HG03354 (cell line): ENCODE data around the gene TMA16.
"Not testable (repeated sequence)": the region's sequence is repeated elsewhere in the genome, so short reads cannot be mapped to it uniquely, and the experiment has no call there.

ENCODE experiments used
- ATAC-seq: cut with Tn5 transposase; IDR thresholded peaks from one replicate; pipeline ENCODE4 v1.9.1; 2021; ENCODE audit warnings: mild to moderate bottlenecking; ENCODE audit not compliant: unreplicated experiment, poor library complexity, severe bottlenecking

The TMA16 gene

DNA sequence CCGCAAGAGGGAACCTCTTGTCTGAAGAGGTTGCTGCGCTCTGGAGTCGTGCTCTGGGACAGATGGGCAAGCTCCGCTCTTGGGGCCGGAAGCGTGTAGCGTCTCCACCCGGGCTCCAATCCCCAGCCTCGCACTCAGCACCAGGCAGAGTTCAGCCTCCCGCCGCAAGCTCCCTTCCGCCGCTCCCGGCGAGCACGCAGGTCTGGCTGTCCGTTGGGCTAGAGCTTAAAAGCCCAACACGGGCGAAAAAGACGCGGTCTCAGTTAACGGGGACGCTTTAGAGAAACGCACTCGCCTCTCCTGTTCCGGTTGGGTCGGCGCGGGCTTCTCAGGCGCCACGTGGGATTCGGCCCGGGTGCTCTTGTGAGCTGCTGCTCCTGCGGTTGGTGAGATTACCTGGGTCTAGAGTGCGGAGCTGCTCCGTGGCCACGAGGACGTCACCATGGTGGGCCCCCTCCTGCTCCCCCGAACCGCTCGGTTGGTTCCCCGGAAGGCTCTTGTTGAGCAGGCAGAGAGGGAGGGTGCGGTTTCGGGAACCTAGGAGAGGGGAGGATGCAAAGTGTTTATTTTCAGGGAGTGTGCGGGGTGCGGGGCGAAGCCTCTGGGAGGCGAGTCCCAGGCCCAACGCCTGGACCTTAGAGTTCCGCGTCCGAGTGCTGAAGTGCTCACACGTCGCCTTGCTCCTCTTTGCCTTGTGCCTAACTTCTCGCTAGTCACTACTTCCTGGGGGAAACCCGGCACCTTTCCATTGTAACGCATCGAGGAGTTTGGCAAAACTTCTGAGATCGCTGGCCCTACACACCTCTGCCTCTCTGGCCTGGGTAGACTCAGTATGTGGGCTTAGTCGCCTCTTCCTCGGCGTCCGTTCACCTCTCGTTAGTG lies at the start of gene TMA16:
TMA16 (plus strand) TSS at position 331 of the 882 bp plus-strand sequence; CDS start at position 443, 112 bp downstream.
- peak; percentile 87 for ATAC-seq

DNA sequence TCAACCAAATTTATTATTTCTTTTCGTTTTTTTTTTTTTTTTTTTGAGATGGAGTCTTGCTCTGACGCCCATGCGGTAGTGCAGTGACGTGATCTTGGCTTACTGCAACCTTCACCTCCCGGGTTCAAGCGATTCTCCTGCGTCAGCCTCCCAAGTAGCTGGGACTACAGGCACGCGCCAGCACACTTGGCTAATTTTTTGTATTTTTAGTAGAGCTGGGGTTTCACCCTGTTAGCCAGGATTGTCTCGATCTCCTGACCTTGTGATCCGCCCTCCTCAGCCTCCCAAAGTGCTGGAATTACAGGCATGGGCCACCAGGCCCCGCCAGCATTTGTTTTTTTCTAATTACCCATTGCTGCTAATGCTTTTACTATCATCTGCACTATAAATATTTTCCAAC lies 47.5 kb upstream of the TMA16 start:
- ATAC-seq: not testable (repeated sequence)

GRCh38 chr4:163447481-163447880 lies 47.0 kb upstream of the TMA16 start:
- ATAC-seq: no peak

DNA sequence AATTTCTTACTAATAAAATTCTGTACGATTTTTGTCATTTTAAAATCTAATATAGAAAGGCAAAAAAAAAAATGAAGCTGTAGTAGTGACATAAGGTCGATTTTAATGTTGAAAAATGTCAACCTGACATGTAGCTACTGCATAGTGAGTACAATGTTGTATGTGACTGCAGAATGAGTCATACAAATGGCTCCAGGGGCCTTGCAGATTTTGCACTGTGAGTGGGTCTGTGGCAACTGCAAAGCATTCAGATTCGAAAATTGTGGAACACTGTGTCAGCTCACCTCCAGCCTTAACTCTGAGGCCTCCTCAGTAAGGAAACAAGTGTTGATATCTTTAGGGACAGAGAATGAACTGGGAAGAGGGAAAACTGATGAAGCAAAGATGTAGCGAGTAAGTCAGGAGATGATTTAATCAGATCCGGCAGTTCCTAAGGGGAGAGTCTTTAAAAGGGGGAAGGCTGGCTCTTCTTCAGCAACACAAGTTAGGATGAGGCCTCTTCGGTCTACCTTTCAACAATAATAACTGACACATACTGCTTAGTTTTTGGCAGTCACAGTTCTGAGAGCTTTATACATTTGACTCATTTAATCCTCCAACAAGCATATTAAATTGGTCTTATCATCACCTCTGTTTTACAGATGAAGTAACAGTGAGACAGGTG lies 45.8 kb upstream of the TMA16 start:
- ATAC-seq: no peak

DNA sequence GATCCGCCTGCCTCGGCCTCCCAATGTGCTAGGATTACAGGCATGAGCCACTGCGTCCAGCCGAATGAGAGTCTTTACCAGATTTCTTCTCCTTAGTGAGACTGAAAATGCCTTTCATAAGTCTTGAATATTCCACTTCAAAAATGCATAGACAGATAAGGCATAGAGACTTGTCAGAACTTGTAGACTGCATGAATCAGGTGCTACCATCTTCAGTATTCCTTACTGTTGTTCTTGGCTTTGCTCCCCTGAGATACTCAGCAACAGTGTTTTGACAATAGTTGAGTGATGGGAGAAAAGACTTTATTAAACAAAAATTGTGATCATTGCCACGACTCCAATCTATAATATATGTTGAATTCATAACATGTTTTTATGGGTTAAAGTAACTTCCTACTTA lies 31.9 kb upstream of the TMA16 start:
- no peak for ATAC-seq

- ATAC-seq: no peak
These were observed 27.3 kb upstream of the TMA16 start for GRCh38 chr4:163467082-163467770.

- no peak for ATAC-seq
These were observed 24.1 kb upstream of the TMA16 start for GRCh38 chr4:163470391-163470790.

DNA sequence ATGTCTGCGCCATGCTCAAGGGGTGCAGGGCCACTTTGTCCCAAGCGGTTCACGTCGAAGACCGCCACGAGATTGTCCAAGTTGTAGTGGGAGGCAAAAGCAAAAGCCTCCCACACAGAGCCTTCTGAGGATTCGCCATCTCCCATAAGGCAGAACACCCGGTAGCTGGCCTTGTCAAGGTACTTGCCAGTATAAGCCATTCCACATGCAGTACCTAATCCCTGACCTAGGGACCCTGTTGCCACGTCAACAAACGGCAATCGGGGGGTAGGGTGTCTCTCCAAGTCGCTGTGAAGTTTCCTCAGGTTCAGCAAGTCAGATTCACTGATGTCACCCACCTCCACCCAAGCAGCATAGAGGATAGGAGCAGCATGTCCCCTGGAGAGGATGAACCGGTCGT lies 21.4 kb upstream of the TMA16 start:
- ATAC-seq: no peak

- no peak for ATAC-seq
These were observed 20.9 kb upstream of the TMA16 start, which contains the start of gene TKTL2 for GRCh38 chr4:163473576-163473975. TSS of gene TKTL2 (minus strand) at chr4:163473754. CDS start at chr4:163473734, 20 bp downstream.

- ATAC-seq: no peak
These were observed 20.5 kb upstream of the TMA16 start for GRCh38 chr4:163474027-163474426.

GRCh38 chr4:163476761-163477438 lies 17.6 kb upstream of the TMA16 start:
- ATAC-seq: no peak

DNA sequence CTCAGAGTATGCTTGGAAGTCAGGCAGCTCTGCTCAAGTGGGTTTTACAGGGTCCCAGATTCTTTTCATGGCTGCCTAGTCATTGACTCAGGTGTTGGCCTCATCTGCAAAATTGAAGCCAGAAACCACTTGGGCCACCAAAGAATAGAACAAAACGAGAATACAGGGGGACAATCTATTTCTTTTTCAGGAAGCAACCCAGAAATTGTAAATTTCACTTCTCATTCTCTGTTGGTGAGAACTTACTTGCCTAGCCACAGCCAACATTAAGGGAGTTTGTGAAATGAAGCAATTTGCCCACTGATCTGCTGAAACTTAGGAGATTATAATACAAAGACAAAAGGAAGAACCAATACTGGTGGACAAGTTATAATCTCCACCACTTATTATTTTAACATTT lies 12.3 kb upstream of the TMA16 start:
- ATAC-seq: no peak

- ATAC-seq: peak; percentile 61
These were observed 9.6 kb upstream of the TMA16 start for GRCh38 chr4:163484906-163485305.

GRCh38 chr4:163485589-163485988 lies 8.9 kb upstream of the TMA16 start:
- ATAC-seq: no peak

DNA sequence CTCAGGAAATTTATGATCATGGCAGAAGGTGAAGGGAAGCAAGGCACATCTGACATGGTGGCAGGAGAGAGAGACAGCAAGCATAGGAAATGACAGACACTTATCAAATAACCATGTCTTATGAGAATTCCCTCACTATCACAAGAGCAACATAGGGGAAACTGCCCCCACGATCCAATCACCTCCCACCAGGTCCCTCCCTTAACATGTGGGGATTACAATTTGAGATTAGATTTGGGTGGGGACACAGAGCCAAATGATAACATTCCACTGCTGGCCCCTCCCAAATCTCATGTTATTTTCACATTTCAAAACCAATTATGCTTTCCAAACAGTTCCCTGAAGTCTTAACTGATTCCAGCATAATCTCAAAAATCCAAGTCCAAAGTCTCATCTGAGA lies 8.2 kb upstream of the TMA16 start:
- ATAC-seq: no peak

- no peak for ATAC-seq
These were observed 4.6 kb upstream of the TMA16 start for GRCh38 chr4:163489929-163490328.

- ATAC-seq: no peak
These were observed 1.5 kb upstream of the TMA16 start for GRCh38 chr4:163492951-163493504.

- ATAC-seq: peak; percentile 23
These were observed 689 bp upstream of the TMA16 start for GRCh38 chr4:163493643-163494359.

DNA sequence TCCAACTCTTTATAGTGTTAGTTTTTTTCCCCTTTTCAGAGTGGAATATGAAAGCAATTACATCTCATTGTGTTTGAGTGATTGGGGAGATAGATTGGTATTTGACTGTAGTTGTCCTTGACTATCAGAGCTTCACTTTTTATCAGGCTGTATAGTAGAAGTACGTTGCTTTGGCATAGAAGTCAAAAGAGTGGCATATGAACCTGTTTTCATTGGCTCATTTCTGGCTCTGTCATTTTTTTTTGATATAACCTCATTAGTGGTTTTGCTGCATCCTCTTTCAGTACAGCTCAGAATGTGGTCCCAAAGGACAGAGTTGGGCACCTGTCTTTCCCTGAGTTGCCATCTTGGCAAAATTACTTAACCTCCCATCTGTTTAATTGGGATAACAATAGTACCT lies 1.4 kb downstream of the TMA16 start:
- ATAC-seq: peak; percentile 36
